ENCODE results near the gene MRPS12.
"Not testable (repeated sequence)": the region's sequence is repeated elsewhere in the genome, so short reads cannot be mapped to it uniquely, and the experiment has no call there.

MRPS12 gene

DNA sequence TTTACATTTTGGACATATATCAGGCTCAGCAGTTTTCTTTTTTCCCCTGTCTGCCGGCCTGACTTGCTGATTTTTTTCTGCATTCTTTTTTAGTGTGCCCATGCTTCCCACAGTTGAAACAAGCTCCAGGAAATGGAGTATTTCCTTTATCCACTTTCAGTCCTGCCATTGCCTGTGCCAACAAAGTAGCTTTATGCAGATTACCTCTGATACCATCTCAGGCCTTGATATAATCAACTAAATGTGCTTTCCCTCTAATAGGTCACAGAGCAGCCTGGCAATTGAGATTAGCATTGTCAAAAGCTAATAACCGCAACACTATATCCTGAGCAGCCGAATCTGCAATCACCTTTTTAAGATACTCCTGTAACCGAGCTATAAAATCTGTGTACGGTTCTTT, 9.2 kb downstream of the MRPS12 start:
- no peak for DNase-seq (ENCODE audit: low read depth)

- not testable (repeated sequence) for DNase-seq (ENCODE audit: low read depth)
Observed at GRCh38 chr19:38941466-38941865, 10.7 kb downstream of the MRPS12 start.

- no peak for DNase-seq (ENCODE audit: low read depth)
Observed at GRCh38 chr19:38941979-38942378, 11.2 kb downstream of the MRPS12 start.

- DNase-seq (ENCODE audit: low read depth), result no peak
Observed at GRCh38 chr19:38942471-38943181, 11.9 kb downstream of the MRPS12 start.

DNA sequence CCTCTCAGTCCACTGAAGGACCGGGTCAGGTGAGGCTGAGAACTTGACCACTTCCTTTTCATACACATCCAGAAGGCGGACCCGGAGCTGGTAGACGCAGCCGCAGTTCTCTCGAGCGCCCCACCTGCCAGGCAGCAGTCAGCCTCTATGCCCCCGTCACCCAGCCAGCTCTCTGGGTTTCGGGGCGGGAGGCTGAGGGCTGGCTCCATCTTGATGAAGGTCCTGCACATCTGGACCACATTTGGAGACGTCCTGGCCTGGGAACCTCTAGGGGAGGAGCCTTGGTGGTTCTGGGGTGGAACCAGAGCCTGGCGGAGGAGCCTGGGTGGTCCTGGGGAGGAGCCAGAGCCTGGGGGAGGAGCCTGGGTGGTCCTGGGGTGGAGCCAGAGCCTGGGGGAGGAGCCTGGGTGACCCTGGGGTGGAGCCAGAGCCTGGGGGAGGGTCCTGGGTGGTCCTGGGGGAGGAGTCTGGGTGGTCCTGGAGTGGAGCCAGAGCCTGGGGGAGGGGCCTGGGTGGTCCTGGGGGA, 14.3 kb downstream of the MRPS12 start:
- DNase-seq (ENCODE audit: low read depth), result no peak

DNA sequence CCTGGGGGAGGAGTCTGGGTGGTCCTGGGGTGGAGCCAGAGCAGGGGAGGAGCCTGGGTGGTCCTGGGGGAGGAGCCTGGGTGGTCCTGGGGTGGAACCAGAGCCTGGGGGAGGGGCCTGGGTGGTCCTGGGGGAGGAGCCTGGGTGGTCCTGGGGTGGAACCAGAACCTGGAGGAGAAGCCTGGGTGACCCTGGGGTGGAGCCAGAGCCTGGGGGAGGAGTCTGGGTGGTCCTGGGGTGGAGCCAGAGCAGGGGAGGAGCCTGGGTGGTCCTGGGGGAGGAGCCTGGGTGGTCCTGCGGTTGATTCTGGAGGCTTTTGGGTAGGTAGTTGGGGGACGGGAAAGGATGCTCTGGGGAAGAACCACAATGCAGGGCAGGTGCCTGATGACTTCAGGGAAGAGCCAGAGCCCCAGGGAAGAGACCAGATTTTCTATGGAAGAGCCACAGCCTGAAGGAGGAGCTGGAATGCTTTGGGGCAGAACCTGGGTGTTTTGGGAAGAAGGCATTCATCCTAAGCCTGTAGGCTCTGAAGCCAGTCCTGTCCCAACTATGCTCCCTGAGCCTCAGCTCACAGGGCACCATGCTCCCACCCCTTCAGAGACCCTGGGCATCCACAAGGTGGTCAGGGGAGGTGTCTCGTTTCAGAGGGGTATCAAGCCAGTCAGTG, 15.0 kb downstream of the MRPS12 start:
- DNase-seq (ENCODE audit: low read depth), result no peak

GRCh38 chr19:38946229-38947010, 15.7 kb downstream of the MRPS12 start:
- no peak for DNase-seq (ENCODE audit: low read depth)

DNA sequence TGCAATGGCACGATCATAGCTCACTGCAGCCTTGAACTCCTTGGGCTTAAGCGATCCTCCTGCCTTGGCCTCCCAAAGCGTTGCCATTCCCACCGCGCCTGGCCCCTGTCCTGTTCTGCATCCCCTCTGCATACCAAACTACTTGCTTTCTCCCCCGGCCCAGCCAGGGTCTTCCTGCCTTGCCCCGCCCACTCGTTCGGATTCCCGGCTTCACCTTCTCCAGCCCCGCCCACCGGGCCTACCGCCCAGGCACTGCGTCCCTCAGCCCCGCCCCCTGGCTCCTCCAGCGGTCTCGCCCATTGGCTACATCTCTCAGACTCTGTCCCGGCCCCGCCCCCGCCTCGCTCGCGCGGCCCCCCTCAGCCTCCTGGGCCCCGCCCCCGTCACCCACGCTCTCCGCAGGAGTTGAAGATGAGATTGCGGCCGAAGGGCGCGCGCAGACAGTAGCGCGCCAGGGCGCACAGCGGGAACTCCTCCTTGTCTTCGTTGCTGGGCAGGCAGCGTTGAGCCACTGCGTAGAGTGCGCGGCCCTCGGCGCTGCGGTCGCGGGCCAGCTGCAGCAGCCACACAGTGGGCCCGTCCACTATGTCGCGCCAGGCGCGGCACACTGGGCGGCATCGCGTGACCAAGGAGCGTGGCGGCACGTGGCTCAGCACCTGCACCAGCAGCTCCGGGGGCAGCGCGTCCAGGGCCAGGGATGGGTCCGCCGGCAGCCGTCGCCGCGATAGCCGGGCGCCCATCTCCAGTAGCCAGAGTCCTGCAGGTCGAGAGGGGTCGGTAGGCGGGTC, 19.0 kb downstream of the MRPS12 start:
- peak; percentile 65 for DNase-seq (ENCODE audit: low read depth)

- no peak for DNase-seq (ENCODE audit: low read depth)
Observed at GRCh38 chr19:38951187-38951586, 20.4 kb downstream of the MRPS12 start.

DNA sequence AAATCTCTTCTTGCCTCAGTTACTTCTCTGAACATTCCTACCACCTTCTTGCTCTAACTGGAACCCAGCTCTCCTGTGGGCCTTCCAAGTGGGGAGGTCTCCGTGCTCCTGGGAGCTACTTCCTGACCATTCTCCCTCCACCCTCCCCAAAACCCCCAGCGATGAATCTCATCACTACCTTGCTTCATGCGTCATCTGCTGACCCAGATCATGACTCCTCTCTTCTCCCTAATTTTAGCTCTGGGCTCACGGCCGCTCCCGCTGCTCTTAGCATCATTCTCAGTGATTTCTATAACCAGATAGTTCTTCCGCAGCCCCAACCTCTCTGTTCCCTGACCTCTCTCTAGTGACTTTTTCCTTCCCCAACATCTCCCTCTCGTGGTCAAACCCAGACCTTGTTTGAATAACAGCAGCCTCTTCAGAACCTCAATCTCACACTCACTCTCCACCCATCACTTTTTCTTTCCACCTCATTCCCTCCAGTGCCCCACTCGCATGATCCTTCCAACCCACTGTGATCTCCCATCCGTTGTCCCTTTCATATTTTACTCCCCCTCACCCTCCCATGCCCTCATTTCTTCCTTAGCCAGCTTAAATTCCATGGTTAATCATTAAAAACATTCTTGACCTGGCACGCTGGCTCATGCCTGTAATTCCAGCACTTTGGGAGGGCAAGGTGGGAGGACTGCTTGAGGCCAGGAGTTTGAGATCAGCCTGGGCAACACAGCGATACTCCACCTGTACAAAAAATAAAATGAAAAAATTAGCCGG, 21.8 kb downstream of the MRPS12 start:
- DNase-seq (ENCODE audit: low read depth), result no peak

- no peak for DNase-seq (ENCODE audit: low read depth)
Observed at GRCh38 chr19:38953677-38954076, 22.9 kb downstream of the MRPS12 start.

GRCh38 chr19:38956264-38956663, 25.5 kb downstream of the MRPS12 start:
- DNase-seq (ENCODE audit: low read depth), result no peak

DNA sequence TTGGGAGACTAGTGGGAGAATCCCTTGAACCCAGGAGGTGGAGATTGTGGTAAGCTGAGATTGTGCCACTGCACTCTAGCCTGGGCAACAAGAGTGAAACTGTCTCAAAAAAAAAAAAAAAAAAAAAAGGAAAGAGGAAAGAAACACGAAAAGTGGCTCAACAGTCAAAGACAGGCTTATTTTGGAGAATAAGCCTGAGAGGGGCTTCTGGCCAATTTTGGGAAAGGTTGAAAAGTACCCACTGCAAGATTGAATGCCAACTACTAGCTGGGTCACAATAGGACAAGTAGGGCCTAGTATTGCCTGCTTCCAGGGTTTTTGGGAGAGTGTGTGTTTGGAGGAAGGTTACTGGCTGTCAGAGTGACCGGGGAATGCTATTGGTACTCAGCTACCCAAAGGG, 27.6 kb downstream of the MRPS12 start:
- DNase-seq (ENCODE audit: low read depth), result no peak

DNA sequence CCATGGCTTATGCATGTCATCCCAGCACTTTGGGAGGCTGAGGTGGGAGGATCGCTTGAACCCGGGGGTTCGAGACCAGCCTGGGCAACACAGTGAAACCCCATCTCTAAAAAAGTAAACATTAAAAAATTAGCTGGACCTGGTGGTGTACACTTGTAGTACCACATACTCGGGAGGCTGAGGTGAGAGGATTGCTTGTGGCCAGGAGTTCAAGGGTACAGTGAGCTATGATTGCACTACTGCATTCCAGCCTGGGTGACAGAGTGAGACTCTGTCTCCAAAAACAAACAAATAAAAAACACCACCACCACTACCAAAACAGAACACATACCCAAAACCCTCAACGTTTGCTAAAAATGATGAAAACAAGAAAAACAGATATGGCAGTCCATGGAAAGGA, 28.9 kb downstream of the MRPS12 start:
- no peak for DNase-seq (ENCODE audit: low read depth)

DNA sequence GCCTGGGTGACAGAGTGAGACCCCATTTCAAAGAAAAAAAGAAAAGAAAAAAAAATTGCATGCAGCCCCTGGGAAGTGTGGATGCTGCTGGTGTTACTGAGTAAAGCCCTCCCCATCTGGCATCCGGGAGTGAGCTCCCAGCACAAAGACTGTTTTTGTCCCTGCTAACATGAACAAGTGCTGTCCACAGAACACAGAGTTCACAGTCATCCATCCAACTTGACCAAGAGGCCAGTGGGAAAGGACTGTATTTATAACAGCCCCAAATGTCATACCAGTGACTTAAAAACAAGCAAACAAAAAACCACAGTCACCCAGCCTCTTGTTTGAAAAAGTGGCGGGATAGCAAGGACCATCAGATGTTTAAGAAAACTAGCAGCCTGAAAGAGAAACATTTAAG, 34.0 kb downstream of the MRPS12 start:
- DNase-seq (ENCODE audit: low read depth), result no peak

DNA sequence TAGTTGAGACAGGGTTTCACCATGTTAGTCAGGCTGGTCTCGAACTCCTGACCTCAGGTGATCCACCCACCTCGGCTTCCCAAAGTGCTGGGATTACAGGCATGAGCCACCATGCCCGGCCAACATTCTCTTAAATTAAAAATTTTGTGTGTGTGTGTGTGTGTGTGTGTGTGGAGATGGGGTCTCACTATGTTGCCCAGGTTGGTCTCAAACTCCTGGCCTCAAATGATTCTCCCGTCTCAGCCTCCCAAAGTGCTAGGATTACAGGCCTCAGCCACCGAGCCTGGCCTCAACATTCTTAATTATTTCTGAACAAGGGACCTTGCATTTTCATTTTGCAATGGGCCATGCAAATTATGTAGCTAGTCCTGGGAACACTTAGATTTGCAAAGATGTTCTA, 35.4 kb downstream of the MRPS12 start:
- not testable (repeated sequence) for DNase-seq (ENCODE audit: low read depth)

- DNase-seq (ENCODE audit: low read depth), result no peak
Observed at GRCh38 chr19:38970664-38971532, 40.2 kb downstream of the MRPS12 start.

DNA sequence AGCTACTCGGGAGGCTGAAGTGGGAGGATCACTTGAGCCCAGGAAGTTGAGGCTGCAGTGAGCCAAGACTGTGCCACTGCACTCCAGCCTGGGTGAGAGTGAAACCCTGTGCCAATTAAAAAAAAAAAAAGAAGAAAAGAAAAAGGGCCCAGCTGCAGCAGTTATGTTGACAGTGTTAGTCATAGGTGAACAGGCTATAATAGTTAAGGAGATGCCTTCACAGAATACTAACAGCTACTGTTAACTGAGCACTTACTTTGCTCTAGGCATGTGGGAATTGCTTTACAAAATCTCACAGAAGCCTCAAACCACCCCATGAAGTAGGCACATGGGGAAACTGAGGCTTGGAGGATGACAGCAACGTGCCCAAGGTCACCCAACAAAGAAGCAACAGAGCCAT, 40.9 kb downstream of the MRPS12 start:
- DNase-seq (ENCODE audit: low read depth), result no peak

- no peak for DNase-seq (ENCODE audit: low read depth)
Observed at GRCh38 chr19:38974624-38975213, 44.0 kb downstream of the MRPS12 start.

Data from fibroblast of the conjunctiva (primary cell).